Caco-2 (cell line): ENCODE measurements around the gene PDE4D. TPM values are rescaled to one million over a fixed set of nuclear protein-coding genes. Genes with fewer than 3 reads are reported as not detected.
A peak's percentile ranks its signal among the peaks of the same experiment; 100 is the strongest.

Experiments used
- BruUV-seq: library from RNA; stranded (reverse); fragments of 400-500 nt; replicated peaks from 2 replicates; lab custom pipeline; 2021; lab: Mats Ljungman, UMichigan
- CTCF ChIA-PET: fragments of 300-600 bp; sonication (Branson Sonifier 250); formaldehyde crosslinking; loops from one replicate; lab custom pipeline; 2022; ENCODE audit warnings: antibody characterized with exemption; lab: Charles Lee
- POLR2A ChIA-PET: fragments of 300-600 bp; sonication (Branson Sonifier 250); formaldehyde crosslinking; loops from one replicate; lab custom pipeline; 2022; ENCODE audit warnings: antibody characterized with exemption; lab: Charles Lee
- DNase-seq, 2 experiments: peaks; one replicate each; pipeline versions ENCODE4 v3.0.0 to v3.0.0-alpha.2; 2020 to 2022
- H3K27me3 ChIP-seq: replicated peaks from 2 replicates; pipeline ENCODE4 v1.6.0; 2011; ENCODE audit warnings: low read length; ENCODE audit not compliant: control insufficient read depth, insufficient read depth
- H3K36me3 ChIP-seq: 2 replicates; pipeline ENCODE4 v1.5.1; 2011; ENCODE audit warnings: low read length; ENCODE audit not compliant: control insufficient read depth, insufficient read depth
- H3K4me1 ChIP-seq: fragments of 250-450 bp; sonication (Bioruptor Pico); 2 replicates; pipeline ENCODE4 v1.5.1; 2020; ENCODE audit warnings: mild to moderate bottlenecking
- H3K4me3 ChIP-seq: 2 replicates; pipeline ENCODE4 v1.5.1; 2011; ENCODE audit warnings: low read depth, mild to moderate bottlenecking, control low read depth, low read length
- H3K9me3 ChIP-seq: fragments of 250-450 bp; sonication (Bioruptor Pico); 2 replicates; pipeline ENCODE4 v1.5.1; 2020; ENCODE audit warnings: mild to moderate bottlenecking, moderate library complexity
- H3K27ac Mint-ChIP-seq: one replicate; pipeline ENCODE4 v1.8.0; 2022; ENCODE audit warnings: mixed read lengths; ENCODE audit not compliant: unreplicated experiment
- H3K27me3 Mint-ChIP-seq: one replicate; pipeline ENCODE4 v1.8.0; 2022; ENCODE audit warnings: mixed read lengths; ENCODE audit not compliant: insufficient read depth, unreplicated experiment
- H3K36me3 Mint-ChIP-seq: one replicate; pipeline ENCODE4 v1.8.0; 2022; ENCODE audit warnings: mild to moderate bottlenecking, mixed read lengths; ENCODE audit not compliant: insufficient read depth, unreplicated experiment
- H3K4me1 Mint-ChIP-seq: one replicate; pipeline ENCODE4 v1.8.0; 2022; ENCODE audit warnings: low read depth, mixed read lengths; ENCODE audit not compliant: unreplicated experiment
- H3K4me3 Mint-ChIP-seq: one replicate; pipeline ENCODE4 v1.8.0; 2022; ENCODE audit warnings: mild to moderate bottlenecking, moderate library complexity, mixed read lengths; ENCODE audit not compliant: unreplicated experiment
- H3K9me3 Mint-ChIP-seq: one replicate; pipeline ENCODE4 v1.8.0; 2022; ENCODE audit warnings: mixed read lengths; ENCODE audit not compliant: unreplicated experiment
- intact Hi-C: fragments of 100-400 bp; cut with micrococcal nuclease; formaldehyde crosslinking; loops from one replicate; pipeline ENCODE4 v1.10.0; 2022; ENCODE audit not compliant: unreplicated experiment
- total RNA-seq: library from RNA; stranded (reverse); gene quantifications from 2 replicates; pipeline ENCODE4 v1.2.3, GENCODE V29; 2022
- TF ChIP-seq, protein P1 (sequence below), 2 experiments: fragments of 200-600 bp in 1 of 2; IDR thresholded peaks; 1 replicate in 1 of 2; 2 replicates in 1 of 2; pipeline versions ENCODE4 v1.5.1 to v1.8.0; 2011 to 2022; ENCODE audit warnings: antibody characterized with exemption in 1 of 2, control low read depth in 1 of 2, inconsistent platforms in 1 of 2, low read depth in 1 of 2, low read length in 1 of 2, mild to moderate bottlenecking in 1 of 2, moderate library complexity in 1 of 2; ENCODE audit not compliant: insufficient read depth in 1 of 2, severe bottlenecking in 1 of 2, unreplicated experiment in 1 of 2

The PDE4D gene
- total RNA-seq, 1 experiment from 2014 or later = 89.8 TPM

- 0 out of 2 replicates have a peak overlapping the region, but pooled peaks have one; percentile 3 for H3K4me3 ChIP-seq
- H3K4me1 Mint-ChIP-seq = peaks cover 18% of the 10 kb centered on the region
- intact Hi-C loops = loop anchor here (1.0 to 10.0 kb wide), 2 partner anchors 140 to 320 kb away; no protein-coding TSS in a partner anchor
- peak in 1 of 2 experiments; percentile 50 for DNase-seq
- TF ChIP-seq, protein P1, sequence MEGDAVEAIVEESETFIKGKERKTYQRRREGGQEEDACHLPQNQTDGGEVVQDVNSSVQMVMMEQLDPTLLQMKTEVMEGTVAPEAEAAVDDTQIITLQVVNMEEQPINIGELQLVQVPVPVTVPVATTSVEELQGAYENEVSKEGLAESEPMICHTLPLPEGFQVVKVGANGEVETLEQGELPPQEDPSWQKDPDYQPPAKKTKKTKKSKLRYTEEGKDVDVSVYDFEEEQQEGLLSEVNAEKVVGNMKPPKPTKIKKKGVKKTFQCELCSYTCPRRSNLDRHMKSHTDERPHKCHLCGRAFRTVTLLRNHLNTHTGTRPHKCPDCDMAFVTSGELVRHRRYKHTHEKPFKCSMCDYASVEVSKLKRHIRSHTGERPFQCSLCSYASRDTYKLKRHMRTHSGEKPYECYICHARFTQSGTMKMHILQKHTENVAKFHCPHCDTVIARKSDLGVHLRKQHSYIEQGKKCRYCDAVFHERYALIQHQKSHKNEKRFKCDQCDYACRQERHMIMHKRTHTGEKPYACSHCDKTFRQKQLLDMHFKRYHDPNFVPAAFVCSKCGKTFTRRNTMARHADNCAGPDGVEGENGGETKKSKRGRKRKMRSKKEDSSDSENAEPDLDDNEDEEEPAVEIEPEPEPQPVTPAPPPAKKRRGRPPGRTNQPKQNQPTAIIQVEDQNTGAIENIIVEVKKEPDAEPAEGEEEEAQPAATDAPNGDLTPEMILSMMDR (IDR thresholded peaks at IDR 0.05; ENCODE audit: insufficient read depth in 1 of 2, low read depth in 1 of 2, low read length in 1 of 2, severe bottlenecking in 1 of 2, unreplicated experiment in 1 of 2) = peak; percentile 67 to 82
- peak overlapping the region; percentile 69 for H3K4me3 Mint-ChIP-seq
- POLR2A ChIA-PET = interaction anchor here (0.9 to 1.5 kb wide), 3 partner anchors 89 to 127 kb away, joined by 3 to 4 read pairs (median 3); no protein-coding TSS in a partner anchor
- no peak overlapping the region for H3K27ac Mint-ChIP-seq
- CTCF ChIA-PET = interaction anchor here (0.8 to 3.0 kb wide), 6 partner anchors 52 to 140 kb away, joined by 3 to 15 read pairs (median 4); no protein-coding TSS in a partner anchor
- H3K36me3 ChIP-seq = no peaks in the 10 kb centered on the region
- peaks cover 30% of the 10 kb centered on the region for H3K4me1 ChIP-seq
- no TSS peak for BruUV-seq
- no peaks in the 10 kb centered on the region for H3K9me3 Mint-ChIP-seq
- peaks cover 91% of the 10 kb centered on the region for H3K36me3 Mint-ChIP-seq
- H3K27me3 ChIP-seq = no peaks in the 10 kb centered on the region
- no peaks in the 10 kb centered on the region for H3K9me3 ChIP-seq
- no peaks in the 10 kb centered on the region for H3K27me3 Mint-ChIP-seq
Measured at GRCh38 chr5:59034498-59035186, 858.9 kb downstream of the PDE4D start.

GRCh38 chr5:59027145-59027907 lies 866.2 kb downstream of the PDE4D start:
- CTCF ChIA-PET = no interaction called here
- Histone ChIP-seq H3K4me1 (peaks cover 37% of the 10 kb centered on the region), H3K27me3 (no peaks in the 10 kb centered on the region), H3K36me3 (no peaks in the 10 kb centered on the region), H3K4me3 (no peak overlapping the region), H3K9me3 (no peaks in the 10 kb centered on the region)
- Mint-ChIP-seq H3K36me3 (peaks cover 98% of the 10 kb centered on the region), H3K4me3 (no peak overlapping the region), H3K9me3 (no peaks in the 10 kb centered on the region), H3K27ac (no peak overlapping the region), H3K4me1 (peaks cover 37% of the 10 kb centered on the region), H3K27me3 (no peaks in the 10 kb centered on the region)
- TF ChIP-seq, protein P1 (IDR thresholded peaks at IDR 0.05; ENCODE audit: insufficient read depth in 1 of 2, low read depth in 1 of 2, low read length in 1 of 2, severe bottlenecking in 1 of 2, unreplicated experiment in 1 of 2) = no peak
- BruUV-seq = no TSS peak
- intact Hi-C loops = no loop called here
- POLR2A ChIA-PET = no interaction called here
- DNase-seq = no peak

GRCh38 chr5:59025734-59026133 lies 867.8 kb downstream of the PDE4D start:
- H3K36me3 ChIP-seq = no peaks in the 10 kb centered on the region
- ChIA-PET CTCF (no interaction called here), POLR2A (no interaction called here)
- DNase-seq = peak; percentile 77 to 79
- H3K4me3 Mint-ChIP-seq = no peak overlapping the region
- H3K36me3 Mint-ChIP-seq = peaks cover 99% of the 10 kb centered on the region
- intact Hi-C loops = no loop called here
- no TSS peak for BruUV-seq
- H3K4me3 ChIP-seq = no peak overlapping the region
- H3K27ac Mint-ChIP-seq = no peak overlapping the region
- peaks cover 46% of the 10 kb centered on the region for H3K4me1 ChIP-seq
- H3K9me3 ChIP-seq = no peaks in the 10 kb centered on the region
- H3K27me3 Mint-ChIP-seq = no peaks in the 10 kb centered on the region
- H3K4me1 Mint-ChIP-seq = peaks cover 46% of the 10 kb centered on the region
- TF ChIP-seq, protein P1 (IDR thresholded peaks at IDR 0.05; ENCODE audit: insufficient read depth in 1 of 2, low read depth in 1 of 2, low read length in 1 of 2, severe bottlenecking in 1 of 2, unreplicated experiment in 1 of 2) = no peak
- no peaks in the 10 kb centered on the region for H3K9me3 Mint-ChIP-seq
- no peaks in the 10 kb centered on the region for H3K27me3 ChIP-seq
